Activated CD8-positive, alpha-beta memory T cell treated with anti-CD3 and anti-CD28 coated beads, Interleukin-2, amount 50 U/mL, for 24 hours (primary cell): ENCODE results near the gene CTCF.
A peak's percentile ranks its signal among the peaks of the same experiment; 100 is the strongest.
"Not testable (repeated sequence)": the region's sequence is repeated elsewhere in the genome, so short reads cannot be mapped to it uniquely, and the experiment has no call there.

Experiments used
- DNase-seq: peaks from one replicate; pipeline ENCODE4 v3.0.0-alpha.2; 2020; ENCODE audit errors: extremely low read depth

CTCF gene

GRCh38 chr16:67562526-67562917 is at the start of gene CTCF:
Gene CTCF, plus strand, starts transcription at chr16:67562526. Its CDS starts 48,307 bp downstream, at chr16:67610833.
- peak; percentile 56 for DNase-seq

- DNase-seq = not testable (repeated sequence)
Observed at GRCh38 chr16:67513892-67514291, 48.4 kb upstream of the CTCF start.

- DNase-seq = peak; percentile 71
Observed at GRCh38 chr16:67514382-67514828, 47.9 kb upstream of the CTCF start.

GRCh38 chr16:67516296-67517154 is 45.8 kb upstream of the CTCF start:
- DNase-seq = no peak

GRCh38 chr16:67517155-67517445 is 45.2 kb upstream of the CTCF start:
- no peak for DNase-seq

GRCh38 chr16:67517661-67518423 is 44.5 kb upstream of the CTCF start:
- no peak for DNase-seq

GRCh38 chr16:67518676-67519075 is 43.6 kb upstream of the CTCF start:
- DNase-seq = no peak

- DNase-seq = no peak
Observed at GRCh38 chr16:67519242-67519641, 43.1 kb upstream of the CTCF start.

GRCh38 chr16:67521095-67521804 is 41.1 kb upstream of the CTCF start:
- DNase-seq = peak; percentile 97

- no peak for DNase-seq
Observed at GRCh38 chr16:67525176-67525860, 37.0 kb upstream of the CTCF start.

GRCh38 chr16:67526149-67526791 is 36.1 kb upstream of the CTCF start:
- no peak for DNase-seq

- no peak for DNase-seq
Observed at GRCh38 chr16:67528222-67528869, 34.0 kb upstream of the CTCF start, which contains the start of gene RIPOR1. Gene RIPOR1, plus strand, starts transcription at chr16:67528829. Its CDS starts 9,618 bp downstream, at chr16:67538447.

- DNase-seq = no peak
Observed at GRCh38 chr16:67528870-67529581, 33.3 kb upstream of the CTCF start.

- no peak for DNase-seq
Observed at GRCh38 chr16:67529582-67530012, 32.7 kb upstream of the CTCF start.

- DNase-seq = no peak
Observed at GRCh38 chr16:67530013-67530939, 32.0 kb upstream of the CTCF start.

- DNase-seq = no peak
Observed at GRCh38 chr16:67531247-67531646, 31.1 kb upstream of the CTCF start.

GRCh38 chr16:67533024-67533560 is 29.2 kb upstream of the CTCF start:
- no peak for DNase-seq

GRCh38 chr16:67533987-67534386 is 28.3 kb upstream of the CTCF start:
- not testable (repeated sequence) for DNase-seq

GRCh38 chr16:67534431-67534830 is 27.9 kb upstream of the CTCF start:
- DNase-seq = no peak
